Testis (tissue), 3 donors: Measurements from ENCODE around the gene SRCIN1. TPM values are rescaled to one million over a fixed set of nuclear protein-coding genes. Genes with fewer than 3 reads are reported as not detected.

Source experiments
- DNase-seq: peaks from one replicate; pipeline ENCODE4 v3.0.0-alpha.2; 2019
- H3K27ac ChIP-seq, 2 donors: fragments of 200-600 bp; sonication (generic); one replicate each; pipeline ENCODE4 v1.5.1; 2019
- H3K27me3 ChIP-seq: fragments of 200-600 bp; sonication (generic); one replicate; pipeline ENCODE4 v1.5.1; 2019
- H3K36me3 ChIP-seq: fragments of 200-600 bp; sonication (generic); one replicate; pipeline ENCODE4 v1.5.1; 2017; ENCODE audit warnings: low read depth; ENCODE audit errors: missing control alignments
- H3K4me1 ChIP-seq: fragments of 200-600 bp; sonication (generic); one replicate; pipeline ENCODE4 v1.5.1; 2019
- H3K4me3 ChIP-seq, 2 donors: fragments of 200-600 bp; sonication (generic); one replicate each; pipeline ENCODE4 v1.5.1; 2017 to 2019
- H3K9me3 ChIP-seq: fragments of 200-600 bp; sonication (generic); one replicate; pipeline ENCODE4 v1.5.1; 2017
- CTCF ChIP-seq, 3 experiments: fragments of 450-650 bp in 2 of 3; fragments of 200-600 bp in 1 of 3; sonication (generic) in 1 of 3; IDR thresholded peaks; one replicate each; pipeline ENCODE4 v1.5.1; 2016 to 2019; ENCODE audit warnings: antibody characterized with exemption in 3 of 3, mild to moderate bottlenecking in 2 of 3, moderate library complexity in 1 of 3
- POLR2A ChIP-seq: fragments of 450-650 bp; IDR thresholded peaks from one replicate; pipeline ENCODE4 v1.6.1; 2017; ENCODE audit warnings: antibody characterized with exemption, mild to moderate bottlenecking, moderate library complexity
- WGBS, 2 donors: methylation state at CpG; one replicate each; pipeline ENCODE4 v1.1.5; 2018; 5-methylcytosine and 5-hydroxymethylcytosine counted together
- intact Hi-C: fragments of 100-400 bp; cut with DNase I; formaldehyde crosslinking; loops from one replicate; pipeline ENCODE4 v1.15.1; 2023; ENCODE audit warnings: low total_unique reads
- polyA plus RNA-seq: library from polyadenylated mRNA; stranded (reverse); fragments of 350-450 nt; fragmentation: Illumina TruSeq; extraction: RNeasy Lipid Tissue Mini Kit (QIAGEN cat#74804); gene quantifications from one replicate; pipeline ENCODE4 v1.2.3, GENCODE V29; 2014; ENCODE audit warnings: low read depth, low replicate concordance; ENCODE audit not compliant: insufficient read depth
- total RNA-seq, 2 donors: library from RNA; depleted of rRNA; stranded (reverse); fragments of >200 nt; gene quantifications; one replicate each; pipeline ENCODE4 v1.2.3, GENCODE V29; 2016

Gene SRCIN1
- total and polyA plus RNA-seq, 3 donors from 2014 or later = 3.2 to 8.9 (median 6.2) TPM

DNA sequence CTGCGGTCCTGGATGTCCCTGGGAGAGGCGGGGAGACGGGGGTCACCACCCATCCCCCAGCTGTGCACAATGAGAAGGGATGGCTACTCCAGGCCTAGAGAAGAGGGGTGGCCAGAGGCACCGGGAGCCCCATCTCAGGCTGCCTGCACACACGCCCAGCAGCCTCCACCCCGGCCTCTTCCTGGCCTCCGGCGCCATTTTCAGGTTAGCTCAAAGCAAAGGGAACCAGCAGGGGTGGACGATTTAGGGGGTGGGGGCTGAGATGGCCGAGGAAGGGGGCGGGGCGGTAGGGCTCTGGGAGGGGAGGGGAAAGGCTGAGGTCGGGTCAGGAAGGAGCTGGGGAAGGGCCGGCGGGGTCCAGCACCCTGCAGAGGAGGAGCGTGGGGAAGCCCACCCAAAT is 42.8 kb downstream of the SRCIN1 start:
- Histone ChIP-seq H3K27me3 (no peaks in the 10 kb centered on the region), H3K27ac (no peak overlapping the region), H3K4me1 (peaks cover 12% of the 10 kb centered on the region), H3K36me3 (no peaks in the 10 kb centered on the region), H3K4me3 (no peak overlapping the region), H3K9me3 (no peaks in the 10 kb centered on the region)
- no peak for DNase-seq
- no peak for TF ChIP-seq POLR2A
- TF ChIP-seq CTCF (IDR thresholded peaks at IDR 0.05) = no peak
- intact Hi-C loops = no loop called here
- WGBS, 2 donors = 29 to 42% methylated on average over 13 to 16 of the region's 16 CpGs

- no peak for DNase-seq
- H3K36me3 ChIP-seq = no peaks in the 10 kb centered on the region
- intact Hi-C loops = no loop called here
- WGBS, 2 donors = 38 to 39% methylated on average over 5 to 12 of the region's 23 CpGs
- no peak overlapping the region for H3K27ac ChIP-seq
- H3K27me3 ChIP-seq = no peaks in the 10 kb centered on the region
- no peak for TF ChIP-seq CTCF (IDR thresholded peaks at IDR 0.05)
- no peak for TF ChIP-seq POLR2A
- H3K9me3 ChIP-seq = no peaks in the 10 kb centered on the region
- H3K4me3 ChIP-seq = no peak overlapping the region
- H3K4me1 ChIP-seq = peaks cover 18% of the 10 kb centered on the region
Observed at GRCh38 chr17:38562215-38562569, 43.6 kb downstream of the SRCIN1 start.

DNA sequence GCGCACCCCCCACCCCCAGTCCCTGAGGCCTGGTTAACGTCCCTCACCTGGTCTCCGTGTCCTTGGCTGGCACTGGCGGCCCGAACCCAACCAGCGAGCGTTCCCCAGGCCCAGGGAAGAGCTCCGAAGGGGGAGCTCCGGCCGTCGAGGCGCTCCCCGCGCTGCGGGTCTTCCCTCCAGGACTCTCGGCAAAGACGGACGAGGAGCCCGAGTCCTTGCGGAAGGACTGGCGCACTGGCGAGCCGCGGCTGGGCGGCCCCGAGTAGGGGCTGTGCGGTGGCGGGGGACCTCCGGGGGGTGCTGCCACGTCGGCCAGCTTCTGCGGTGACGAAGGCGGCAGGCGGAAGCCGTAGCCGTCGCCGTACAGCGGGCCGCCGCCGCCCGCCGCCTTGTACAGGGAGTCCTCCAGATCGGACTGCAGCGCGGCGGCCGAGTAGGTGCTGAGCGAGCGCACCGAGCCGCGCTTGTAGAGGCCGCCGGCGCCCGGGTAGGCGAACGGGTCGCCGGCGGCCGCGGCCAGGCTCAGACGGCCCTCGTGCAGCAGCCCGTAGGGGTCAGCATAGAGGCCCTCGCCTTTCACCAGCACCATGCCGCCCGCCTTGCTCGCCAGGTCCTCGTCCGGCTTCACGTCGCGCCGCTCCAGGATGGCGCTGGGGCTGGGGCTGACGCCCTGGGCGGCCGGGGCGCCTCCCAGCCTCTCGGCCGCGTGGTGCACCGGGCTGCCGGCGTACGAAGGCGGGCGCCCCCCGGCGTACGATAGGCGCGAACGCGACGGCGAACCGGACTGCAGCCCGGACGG is 44.1 kb downstream of the SRCIN1 start:
- Histone ChIP-seq H3K36me3 (no peaks in the 10 kb centered on the region), H3K27ac (no peak overlapping the region), H3K4me3 (peak overlapping the region in 1 of 2 donors; percentile 17), H3K9me3 (no peaks in the 10 kb centered on the region), H3K4me1 (peaks cover 18% of the 10 kb centered on the region), H3K27me3 (no peaks in the 10 kb centered on the region)
- intact Hi-C loops = no loop called here
- DNase-seq = no peak
- WGBS, 2 donors = 20 to 41% methylated on average over 2 to 76 of the region's 105 CpGs
- TF ChIP-seq CTCF (IDR thresholded peaks at IDR 0.05) (no peak), POLR2A (no peak)

GRCh38 chr17:38560503-38561318 is 45.0 kb downstream of the SRCIN1 start:
- 37 to 49% methylated on average over 13 to 15 of the region's 15 CpGs for WGBS, 2 donors
- H3K27me3 ChIP-seq = no peaks in the 10 kb centered on the region

More at GRCh38 chr17:38560503-38561318, 45.0 kb downstream of the SRCIN1 start:
- TF ChIP-seq CTCF (IDR thresholded peaks at IDR 0.05) (no peak), POLR2A (no peak)
- no peak overlapping the region for H3K4me3 ChIP-seq
- DNase-seq = no peak
- H3K27ac ChIP-seq = no peak overlapping the region
- peaks cover 18% of the 10 kb centered on the region for H3K4me1 ChIP-seq
- no peaks in the 10 kb centered on the region for H3K36me3 ChIP-seq
- H3K9me3 ChIP-seq = no peaks in the 10 kb centered on the region
- intact Hi-C loops = no loop called here
